Measurements from ENCODE around the gene RANBP10. TPM values are rescaled to one million over a fixed set of nuclear protein-coding genes. Genes with fewer than 3 reads are reported as not detected.

Gene RANBP10
- total and polyA plus RNA-seq, 2 of the 8 experiments (the other 6 are each of a cell fraction or from before 2014, with no cell fraction given): 14.2 to 16.8 TPM

- Histone ChIP-seq H3K14ac (ENCODE audit: insufficient read length) (no peak overlapping the region), H4K91ac (replicated peaks; ENCODE audit: insufficient read length, low read length) (no peak overlapping the region), H3K79me1 (ENCODE audit: low read depth, low read length) (peaks cover 7% of the 10 kb centered on the region; the same call in 1 of the 2 replicates), H3K9ac (replicated peaks in 1 of 4; ENCODE audit: extremely low read depth in 1 of 4, low read depth in 3 of 4, low read length in 3 of 4) (no peak overlapping the region), H3K4me3 (ENCODE audit: extremely low read depth in 1 of 4, insufficient read depth in 2 of 4, low read depth in 3 of 4, low read length in 4 of 4) (no peak overlapping the region), H2AFZ (ENCODE audit: low read length) (no peak overlapping the region), H3K4ac (replicated peaks; ENCODE audit: insufficient read length, low read depth, low read length) (no peak overlapping the region), H3K23ac (ENCODE audit: insufficient read length) (no peak overlapping the region), H4K8ac (ENCODE audit: extremely low read depth, insufficient read depth, low read length) (no peak overlapping the region), H3K4me1 (replicated peaks in 1 of 4; ENCODE audit: control insufficient read depth in 3 of 4, insufficient read depth in 4 of 4, low read length in 3 of 4) (peaks cover 0 to 3% (median 2%) of the 10 kb centered on the region in 4 experiments; a peak in 1 of 7 replicates), H3K56ac (replicated peaks; ENCODE audit: insufficient read length, low read depth, low read length) (no peak overlapping the region), H3K36me3 (ENCODE audit: control insufficient read depth in 2 of 4, insufficient read depth in 4 of 4, low read length in 3 of 4) (peaks cover 0 to 3% (median 0%) of the 10 kb centered on the region in 4 experiments; a peak in 1 of 8 replicates), H3K27ac (ENCODE audit: low read depth, low read length) (no peak overlapping the region), H2BK5ac (ENCODE audit: low read depth, low read length) (no peak overlapping the region), H2BK20ac (ENCODE audit: low read length) (no peak overlapping the region), H3K9me3 (ENCODE audit: insufficient read depth in 2 of 2, low read depth in 1 of 2, low read length in 1 of 2) (peaks cover 0 to 4% of the 10 kb centered on the region in 2 experiments; a peak in 1 of 4 replicates), H3K4me2 (ENCODE audit: insufficient read depth in 1 of 2, low read depth in 2 of 2, low read length in 2 of 2) (no peak overlapping the region), H3K27me3 (replicated peaks in 1 of 4; ENCODE audit: control insufficient read depth in 3 of 4, extremely low read depth in 1 of 4, insufficient read depth in 3 of 4, low read length in 3 of 4) (no peaks in the 10 kb centered on the region), H2BK12ac (ENCODE audit: low read depth, low read length) (no peak overlapping the region), H3K23me2 (ENCODE audit: low read depth, low read length) (no peaks in the 10 kb centered on the region), H2BK15ac (ENCODE audit: low read length) (no peak overlapping the region), H4K5ac (ENCODE audit: insufficient read length, low read depth, low read length) (no peak overlapping the region), H3K18ac (ENCODE audit: extremely low read depth, low read length) (no peak overlapping the region), H2AK5ac (ENCODE audit: low read depth, low read length) (no peak overlapping the region), H4K20me1 (replicated peaks in 1 of 2; ENCODE audit: control insufficient read depth in 1 of 2, insufficient read depth in 2 of 2, low read length in 2 of 2) (peaks cover 0 to 7% of the 10 kb centered on the region in 2 experiments), H3K79me2 (ENCODE audit: control insufficient read depth in 1 of 2, insufficient read depth in 2 of 2, low read length in 2 of 2) (peaks cover 0 to 10% of the 10 kb centered on the region in 2 experiments; a peak in 2 of 4 replicates), H2BK120ac (replicated peaks; ENCODE audit: low read depth, low read length) (no peak overlapping the region)
- TF ChIP-seq CHD2 (IDR thresholded peaks at IDR 0.05; ENCODE audit: low read length) (no peak), TEAD4 (IDR thresholded peaks at IDR 0.05; ENCODE audit: low read depth, low read length) (no peak)
- FAIRE-seq: no peak
- ChIA-PET CTCF (ENCODE audit: partially characterized antibody) (interaction anchor here (0.7 to 4.0 kb wide), 6 partner anchors 17 to 177 kb away, joined by 3 to 15 read pairs (median 3); no protein-coding TSS in a partner anchor), POLR2A (ENCODE audit: partially characterized antibody) (interaction anchor here (2.2 kb wide), 1 partner anchor 8 kb away, joined by 8 read pairs; no protein-coding TSS in a partner anchor)
- no peak for DNase-seq (ENCODE audit: low read depth in 1 of 2, low spot score in 2 of 2)
- WGBS, 2 experiments (ENCODE audit: extremely low coverage in 1 of 2, insufficient coverage in 1 of 2, insufficient read length in 1 of 2, insufficient replicate concordance in 2 of 2, low coverage in 1 of 2, low lambda C conversion rate in 2 of 2, missing lambda C conversion rate in 1 of 2): 96% methylated on average over 4 of the region's 4 CpGs; no CpG with 5 or more reads in 1 of the 2 experiments
Measured at GRCh38 chr16:67697422-67698185, 108.8 kb downstream of the RANBP10 start.
